COR-L47 (cell line): ENCODE results near the gene SERPINA9.

ENCODE experiments used
- DNase-seq: peaks from one replicate; lab custom pipeline; 2025; lab: John Stamatoyannopoulos, UW

SERPINA9 gene

GRCh38 chr14:94462219-94462551, 13.8 kb downstream of the SERPINA9 start:
- no peak for DNase-seq

GRCh38 chr14:94461526-94462218, 14.3 kb downstream of the SERPINA9 start:
- no peak for DNase-seq

- DNase-seq: no peak
These were observed 15.2 kb downstream of the SERPINA9 start for GRCh38 chr14:94460631-94461416.

- no peak for DNase-seq
These were observed 17.3 kb downstream of the SERPINA9 start for GRCh38 chr14:94458558-94459205.

- no peak for DNase-seq
These were observed 17.9 kb downstream of the SERPINA9 start for GRCh38 chr14:94458096-94458495.

- DNase-seq: no peak
These were observed 20.1 kb downstream of the SERPINA9 start for GRCh38 chr14:94455928-94456327.

GRCh38 chr14:94451826-94452225, 24.2 kb downstream of the SERPINA9 start:
- DNase-seq: no peak

GRCh38 chr14:94451091-94451771, 24.8 kb downstream of the SERPINA9 start:
- DNase-seq: no peak

- no peak for DNase-seq
These were observed 25.3 kb downstream of the SERPINA9 start for GRCh38 chr14:94450722-94451090.

- DNase-seq: no peak
These were observed 26.1 kb downstream of the SERPINA9 start for GRCh38 chr14:94449930-94450329.

GRCh38 chr14:94448071-94448808, 27.8 kb downstream of the SERPINA9 start:
- no peak for DNase-seq

GRCh38 chr14:94447206-94447605, 28.8 kb downstream of the SERPINA9 start:
- no peak for DNase-seq

- no peak for DNase-seq
These were observed 29.9 kb downstream of the SERPINA9 start for GRCh38 chr14:94446126-94446525.

GRCh38 chr14:94445003-94445402, 31.0 kb downstream of the SERPINA9 start:
- DNase-seq: no peak

- DNase-seq: no peak
These were observed 34.3 kb downstream of the SERPINA9 start for GRCh38 chr14:94441531-94442205.

GRCh38 chr14:94441130-94441529, 34.9 kb downstream of the SERPINA9 start:
- DNase-seq: no peak

GRCh38 chr14:94439453-94440057, 36.4 kb downstream of the SERPINA9 start:
- no peak for DNase-seq

GRCh38 chr14:94428610-94429009, 47.4 kb downstream of the SERPINA9 start:
- no peak for DNase-seq

- no peak for DNase-seq
These were observed 48.9 kb downstream of the SERPINA9 start for GRCh38 chr14:94427016-94427613.

GRCh38 chr14:94426526-94426925, 49.5 kb downstream of the SERPINA9 start:
- no peak for DNase-seq
